H1 (cell line): ENCODE data around the gene CAPN1. TPM values are rescaled to one million over a fixed set of nuclear protein-coding genes. Genes with fewer than 3 reads are reported as not detected.

Source experiments
- ATF3 ChIP-seq: IDR thresholded peaks from 2 replicates; pipeline ENCODE4 v1.6.1; 2011; ENCODE audit warnings: low read depth, mild to moderate bottlenecking, low read length; ENCODE audit not compliant: insufficient read depth
- BCL11A ChIP-seq, 2 experiments: IDR thresholded peaks; one replicate each; pipeline ENCODE4 v1.6.1; 2011; ENCODE audit warnings: low read depth in 2 of 2, low read length in 2 of 2, mild to moderate bottlenecking in 2 of 2
- BRCA1 ChIP-seq: IDR thresholded peaks from 2 replicates; pipeline ENCODE4 v1.6.1; 2012; ENCODE audit warnings: low read depth, low read length, improper control_type of control experiment
- CREB1 ChIP-seq: IDR thresholded peaks from 2 replicates; pipeline ENCODE4 v1.6.1; 2012; ENCODE audit warnings: inconsistent platforms
- CTCF ChIP-seq, 3 experiments: IDR thresholded peaks; 1 replicate in 2 of 3; 2 replicates in 1 of 3; pipeline versions ENCODE4 v1.5.1 to v1.6.1; 2011; ENCODE audit warnings: low read length in 3 of 3, mild to moderate bottlenecking in 3 of 3, inconsistent platforms in 2 of 3, low read depth in 1 of 3, moderate library complexity in 1 of 3; ENCODE audit not compliant: insufficient read depth in 1 of 3; ENCODE audit errors: control extremely low read depth in 1 of 3
- EZH2 ChIP-seq: fragments of 200-600 bp; sonication (generic); IDR thresholded peaks from 2 replicates; pipeline ENCODE4 v1.7.1; 2012; ENCODE audit warnings: low read depth, mild to moderate bottlenecking, moderate library complexity, low read length, inconsistent platforms; ENCODE audit not compliant: severe bottlenecking
- GABPA ChIP-seq: IDR thresholded peaks from 2 replicates; pipeline ENCODE4 v1.6.1; 2011; ENCODE audit warnings: mild to moderate bottlenecking, low read length, moderate library complexity, borderline replicate concordance; ENCODE audit not compliant: insufficient read depth
- GTF2F1 ChIP-seq: IDR thresholded peaks from 2 replicates; pipeline ENCODE4 v1.6.1; 2012; ENCODE audit warnings: low read depth, low read length, improper control_type of control experiment, borderline replicate concordance
- JUND ChIP-seq: IDR thresholded peaks from 2 replicates; pipeline ENCODE4 v1.6.1; 2011; ENCODE audit warnings: mild to moderate bottlenecking, improper control_type of control experiment, low read length
- KDM1A ChIP-seq: fragments of 200-600, 300-600 bp; sonication (generic); IDR thresholded peaks from 2 replicates; pipeline ENCODE4 v1.7.1; 2016; ENCODE audit warnings: mild to moderate bottlenecking, low read length, borderline replicate concordance
- POU5F1 ChIP-seq: IDR thresholded peaks from 2 replicates; pipeline ENCODE4 v1.6.1; 2011; ENCODE audit warnings: low read depth, mild to moderate bottlenecking, low read length, moderate library complexity
- SAP30 ChIP-seq: fragments of 300-600 bp; sonication (generic); IDR thresholded peaks from 2 replicates; pipeline ENCODE4 v1.7.1; 2012; ENCODE audit warnings: low read length, moderate library complexity, mild to moderate bottlenecking, inconsistent platforms; ENCODE audit not compliant: insufficient read depth, insufficient replicate concordance
- SIRT6 ChIP-seq: IDR thresholded peaks from one replicate; pipeline ENCODE4 v1.7.1; 2012; ENCODE audit warnings: low read length, inconsistent platforms
- SIX5 ChIP-seq: IDR thresholded peaks from 2 replicates; pipeline ENCODE4 v1.6.1; 2011; ENCODE audit warnings: mild to moderate bottlenecking, low read depth, low read length
- SRF ChIP-seq: IDR thresholded peaks from 2 replicates; pipeline ENCODE4 v1.6.1; 2011; ENCODE audit warnings: mild to moderate bottlenecking, low read depth, low read length, moderate library complexity
- SUZ12 ChIP-seq: fragments of 200-600 bp; sonication (generic); IDR thresholded peaks from 2 replicates; pipeline ENCODE4 v1.6.1; 2012; ENCODE audit warnings: mild to moderate bottlenecking, inconsistent platforms, low read length, moderate library complexity, mixed read lengths
- TAF1 ChIP-seq: IDR thresholded peaks from 2 replicates; pipeline ENCODE4 v1.6.1; 2011; ENCODE audit warnings: mild to moderate bottlenecking, low read depth, low read length
- TEAD4 ChIP-seq: IDR thresholded peaks from 2 replicates; pipeline ENCODE4 v1.6.1; 2012; ENCODE audit warnings: low read depth, low read length, inconsistent platforms, mixed read lengths
- USF2 ChIP-seq: IDR thresholded peaks from 2 replicates; pipeline ENCODE4 v1.6.1; 2011; ENCODE audit warnings: low read length, improper control_type of control experiment
- polyA plus RNA-seq, 7 experiments: library from polyadenylated mRNA; depleted of rRNA in 3 of 7; stranded (reverse) in 5 of 7; unstranded in 2 of 7; fragments of >200 nt in 5 of 7; fragments of 200-250 nt in 2 of 7; gene quantifications; 1 replicate in 5 of 7; 2 replicates in 1 of 7; 4 replicates in 1 of 7; pipeline versions ENCODE4 v1.2.1 to v1.2.3, GENCODE V29; 2011 to 2013; ENCODE audit warnings: missing spikeins in 2 of 7, mixed read lengths in 2 of 7
- total RNA-seq: library from RNA; stranded (reverse); fragmentation: NEBNext Ultra II Directional; extraction: Animal tissue kit (Norgen Biotek cat#: 25700); gene quantifications from 2 replicates; pipeline ENCODE4 v1.2.1, GENCODE V29; 2021

Gene CAPN1
- total and polyA plus RNA-seq, 2 of the 8 experiments (the other 6 are each of a cell fraction or from before 2014, with no cell fraction given), result 194 to 233 TPM

- TF ChIP-seq BCL11A (IDR thresholded peaks at IDR 0.05; ENCODE audit: low read depth in 2 of 2, low read length in 2 of 2) (no peak), SUZ12 (no peak), TEAD4 (peak; percentile 54; the same call in 1 of the 2 replicates), SRF (no peak), EZH2 (no peak), JUND (peak; percentile 58), TAF1 (no peak), GABPA (peak; percentile 35; the same call in 1 of the 2 replicates), ATF3 (no peak), SAP30 (no peak), CTCF (IDR thresholded peaks at IDR 0.05; ENCODE audit: control extremely low read depth in 1 of 3, insufficient read depth in 1 of 3, low read depth in 1 of 3, low read length in 3 of 3) (peak in 2 of 3 experiments; percentile 97 to 98; a peak in 3 of 4 replicates), SIRT6 (no peak), KDM1A (no peak), GTF2F1 (no peak), USF2 (0 out of 2 replicates have a peak, but pooled peaks have one; percentile 32), CREB1 (peak; percentile 39), SIX5 (no peak), POU5F1 (no peak), BRCA1 (no peak)
These were observed 23.2 kb downstream of the CAPN1 start (continued) for GRCh38 chr11:65204646-65205601.
